ENCODE results near the gene TBX21.

GRCh38 chr17:47684025-47684424 lies 49.0 kb upstream of the TBX21 start:
- TF ChIP-seq CTCF (IDR thresholded peaks at IDR 0.05; ENCODE audit: borderline replicate concordance, extremely low read depth, low read length, poor library complexity, severe bottlenecking) (no peak), EZH2 (IDR thresholded peaks at IDR 0.05; ENCODE audit: borderline replicate concordance, low read depth, low read length, severe bottlenecking) (no peak)

Measured in DND-41 (cell line).